GM12872 (cell line): ENCODE data around the gene SNRNP48.

Experiments used
- TF ChIP-seq, protein P1 (sequence below): IDR thresholded peaks from 3 replicates; pipeline ENCODE4 v1.5.1; 2011; ENCODE audit warnings: low read depth, mild to moderate bottlenecking, low read length, moderate library complexity; ENCODE audit not compliant: insufficient read depth

The SNRNP48 gene

GRCh38 chr6:7604003-7604402 is 14.0 kb downstream of the SNRNP48 start:
- TF ChIP-seq, protein P1, sequence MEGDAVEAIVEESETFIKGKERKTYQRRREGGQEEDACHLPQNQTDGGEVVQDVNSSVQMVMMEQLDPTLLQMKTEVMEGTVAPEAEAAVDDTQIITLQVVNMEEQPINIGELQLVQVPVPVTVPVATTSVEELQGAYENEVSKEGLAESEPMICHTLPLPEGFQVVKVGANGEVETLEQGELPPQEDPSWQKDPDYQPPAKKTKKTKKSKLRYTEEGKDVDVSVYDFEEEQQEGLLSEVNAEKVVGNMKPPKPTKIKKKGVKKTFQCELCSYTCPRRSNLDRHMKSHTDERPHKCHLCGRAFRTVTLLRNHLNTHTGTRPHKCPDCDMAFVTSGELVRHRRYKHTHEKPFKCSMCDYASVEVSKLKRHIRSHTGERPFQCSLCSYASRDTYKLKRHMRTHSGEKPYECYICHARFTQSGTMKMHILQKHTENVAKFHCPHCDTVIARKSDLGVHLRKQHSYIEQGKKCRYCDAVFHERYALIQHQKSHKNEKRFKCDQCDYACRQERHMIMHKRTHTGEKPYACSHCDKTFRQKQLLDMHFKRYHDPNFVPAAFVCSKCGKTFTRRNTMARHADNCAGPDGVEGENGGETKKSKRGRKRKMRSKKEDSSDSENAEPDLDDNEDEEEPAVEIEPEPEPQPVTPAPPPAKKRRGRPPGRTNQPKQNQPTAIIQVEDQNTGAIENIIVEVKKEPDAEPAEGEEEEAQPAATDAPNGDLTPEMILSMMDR: no peak

DNA sequence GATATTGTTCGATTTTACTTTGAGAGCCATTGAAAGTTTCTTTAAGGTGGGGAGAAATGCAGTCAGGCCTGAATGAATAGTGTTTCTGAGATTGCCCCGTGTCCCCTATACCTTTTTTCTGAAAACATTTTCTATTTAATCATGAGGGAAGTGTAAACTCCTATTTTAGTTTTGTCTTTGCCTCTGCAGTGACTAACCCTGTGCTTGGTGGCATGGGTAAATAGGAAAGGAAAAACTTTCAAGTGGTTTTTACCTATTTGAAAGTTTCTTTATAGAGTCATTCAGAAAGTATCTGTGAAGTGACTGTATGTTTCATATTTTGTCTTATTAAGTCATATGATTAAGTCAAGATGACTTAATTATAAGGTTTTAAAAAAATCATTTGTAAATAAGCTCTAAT is 14.5 kb downstream of the SNRNP48 start:
- TF ChIP-seq, protein P1: no peak

DNA sequence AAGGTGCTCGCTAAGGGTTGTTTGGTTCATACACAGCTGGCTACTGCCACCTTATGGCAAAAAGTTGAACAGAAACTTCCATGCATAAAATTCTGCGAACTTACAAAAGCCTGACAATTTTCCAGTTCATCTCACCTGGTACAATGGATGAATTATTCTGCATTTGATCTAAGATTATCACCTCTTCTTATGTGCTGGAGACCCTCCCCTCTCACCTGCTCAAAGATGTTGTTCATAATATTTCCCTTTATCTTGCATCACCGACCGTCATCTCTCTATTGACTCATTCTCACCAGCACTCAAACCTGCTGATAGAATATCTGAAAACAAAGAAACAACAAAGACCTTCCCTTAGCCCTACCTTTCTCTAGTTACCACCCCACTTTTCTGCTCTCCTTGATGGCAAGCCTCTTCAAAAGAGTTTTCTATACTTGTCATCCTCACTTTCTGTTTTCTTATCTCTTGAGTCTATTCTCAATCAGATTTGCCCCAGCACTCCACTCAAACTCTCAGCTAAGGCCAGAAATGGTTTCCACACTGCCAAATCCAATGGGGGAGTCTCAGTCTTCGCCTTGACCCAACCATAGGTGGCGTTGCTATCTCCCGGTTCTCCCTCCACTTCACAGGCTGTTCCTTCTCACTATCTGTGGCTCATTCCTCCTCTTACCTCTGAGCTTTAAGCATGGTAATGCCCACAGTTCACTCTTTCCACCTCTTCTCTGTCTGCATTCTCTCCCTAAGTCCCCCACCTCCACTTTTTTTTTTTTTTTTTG is 25.8 kb downstream of the SNRNP48 start:
- TF ChIP-seq, protein P1: peak; percentile 73

DNA sequence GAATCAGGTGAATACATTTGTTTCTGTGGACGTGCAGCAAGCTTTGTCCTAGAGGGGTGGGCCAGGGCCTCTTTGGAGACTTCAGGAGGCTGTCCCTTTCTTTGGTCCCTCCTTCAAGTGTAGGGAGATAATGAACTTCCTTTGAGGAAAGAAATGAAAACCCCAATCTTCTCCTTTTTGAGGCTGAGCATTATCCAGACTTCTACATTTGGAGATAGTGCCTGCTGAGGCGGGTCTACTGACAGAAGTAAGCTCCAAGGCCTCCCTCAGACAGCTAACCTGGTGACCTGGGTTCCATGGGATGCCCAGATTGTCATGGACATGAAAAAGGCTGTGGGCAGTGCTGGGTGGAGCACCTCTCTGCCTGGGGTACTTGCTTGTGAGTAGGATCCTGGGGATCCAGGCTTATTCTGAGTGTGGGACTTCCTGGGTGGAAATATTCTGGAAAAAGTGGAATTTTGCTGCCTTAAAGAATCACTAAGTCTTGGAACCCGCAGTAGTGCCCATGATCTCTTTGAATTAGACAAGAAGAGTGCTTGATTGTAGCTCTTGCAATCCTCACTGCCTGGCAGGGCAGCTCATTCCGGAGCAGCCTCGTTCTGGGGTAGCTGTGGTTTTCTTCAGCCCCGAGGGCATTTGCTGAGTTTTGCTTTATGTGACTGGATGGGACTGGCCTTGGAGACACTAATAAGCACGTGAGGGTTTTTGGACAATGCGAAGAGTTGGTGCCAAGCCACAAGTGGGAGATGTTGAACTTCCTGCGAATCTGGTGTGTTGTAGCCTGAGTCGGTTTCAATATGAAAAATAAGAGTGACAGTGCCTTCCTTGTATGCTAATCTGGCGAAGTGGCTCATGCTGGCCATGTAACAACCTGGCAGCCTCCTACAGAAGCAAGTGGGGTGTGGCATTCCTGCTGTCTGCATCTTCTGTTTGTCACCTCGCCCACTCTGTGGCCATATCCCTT is 28.1 kb downstream of the SNRNP48 start:
- TF ChIP-seq, protein P1: no peak; the same call in 2 of the 3 replicates

DNA sequence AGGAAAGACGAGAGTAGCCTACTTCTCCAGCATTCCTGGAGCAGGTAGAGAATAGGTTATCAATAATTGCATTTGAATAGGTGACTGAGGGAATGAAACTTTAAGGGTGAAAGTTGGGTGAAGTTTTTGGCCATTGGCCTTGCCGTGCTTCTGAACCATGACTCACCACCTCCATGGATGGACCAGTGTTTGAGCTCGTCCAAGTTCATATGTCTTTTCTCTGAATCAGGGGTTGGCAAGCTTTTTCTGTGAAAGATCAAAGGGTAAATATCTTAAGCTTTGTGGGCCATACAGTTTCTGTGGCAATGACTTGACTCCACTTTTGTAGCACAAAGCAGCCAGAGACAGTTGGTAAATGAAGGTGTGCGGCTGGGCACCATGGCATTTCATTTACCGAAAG is 31.8 kb downstream of the SNRNP48 start:
- TF ChIP-seq, protein P1: no peak

GRCh38 chr6:7624796-7625710 is 35.1 kb downstream of the SNRNP48 start:
- TF ChIP-seq, protein P1: no peak
